HG02852 (cell line): ENCODE results near the gene OPRL1.
"Not testable (repeated sequence)": the region's sequence is repeated elsewhere in the genome, so short reads cannot be mapped to it uniquely, and the experiment has no call there.

ENCODE experiments used
- ATAC-seq: cut with Tn5 transposase; IDR thresholded peaks from one replicate; pipeline ENCODE4 v1.9.1; 2021; ENCODE audit warnings: mild to moderate bottlenecking, moderate library complexity; ENCODE audit not compliant: unreplicated experiment

Gene OPRL1

DNA sequence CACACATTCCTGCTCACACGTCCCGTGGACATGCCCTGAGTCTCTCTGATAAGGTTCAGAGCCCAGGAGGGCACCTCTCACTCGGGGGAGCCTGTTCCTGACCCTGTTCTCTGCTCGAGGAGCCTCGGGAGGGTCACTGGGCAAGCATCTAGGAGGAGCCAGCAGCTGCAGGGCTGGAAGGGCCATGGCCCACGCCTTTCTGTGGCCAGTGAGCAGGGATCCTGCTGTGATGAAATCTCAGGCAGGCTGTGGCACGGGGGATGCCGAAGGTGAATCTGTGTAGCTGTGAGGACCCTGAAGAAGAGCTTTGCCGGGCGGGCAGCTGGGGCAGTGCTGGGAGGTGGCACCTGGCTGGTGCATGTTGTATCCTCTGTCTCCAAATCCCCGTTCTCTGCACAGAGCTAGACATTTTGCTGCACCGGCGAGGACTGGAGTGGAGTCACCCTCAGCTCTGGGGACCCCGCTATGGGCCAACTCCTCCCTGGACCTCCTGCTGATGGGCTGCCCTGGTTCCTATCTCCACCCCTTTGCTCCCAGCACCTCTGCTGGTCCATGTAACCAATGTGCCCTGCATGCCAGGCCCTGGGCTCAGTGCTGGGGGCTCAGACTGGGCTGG lies 34.6 kb downstream of the OPRL1 start:
- ATAC-seq = no peak

DNA sequence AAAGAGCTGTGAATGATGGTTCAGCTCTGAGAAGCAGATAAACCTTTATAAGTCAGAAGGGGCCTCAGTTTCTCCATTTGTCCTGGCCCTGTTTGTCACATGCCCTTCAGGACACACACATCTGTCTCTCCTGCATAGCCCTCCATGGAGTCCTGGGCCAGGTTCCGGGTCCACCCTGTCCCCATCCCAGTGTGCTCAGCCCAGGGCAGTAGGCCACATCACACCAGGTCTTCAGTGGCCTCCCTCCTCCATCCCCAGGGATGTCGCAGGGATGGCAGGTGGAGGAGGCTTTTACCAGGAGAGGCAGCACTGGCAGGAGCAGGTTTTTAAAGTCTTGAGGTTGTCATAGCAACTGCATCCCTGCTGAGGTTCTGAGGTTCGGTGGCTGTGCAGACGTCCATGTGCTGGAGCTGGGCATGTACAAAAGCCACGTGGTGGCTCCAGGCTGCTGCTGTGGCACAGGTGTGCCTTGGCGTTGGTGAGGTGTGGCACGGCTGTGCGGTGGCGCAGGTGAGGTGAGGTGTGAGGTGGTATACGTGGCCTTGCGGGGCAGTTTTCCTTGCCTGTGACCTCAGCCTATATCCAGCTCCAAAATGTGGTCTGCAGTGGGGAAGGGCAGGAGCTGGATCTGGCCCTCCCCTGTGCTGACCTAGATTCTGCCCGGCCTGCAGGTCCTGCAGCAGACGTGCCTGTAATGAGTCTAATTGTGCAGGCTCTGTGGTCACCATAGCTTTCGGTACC lies 35.5 kb downstream of the OPRL1 start:
- ATAC-seq = no peak

GRCh38 chr20:64116016-64116415 lies 36.1 kb downstream of the OPRL1 start:
- ATAC-seq = no peak

GRCh38 chr20:64116541-64117431 lies 36.9 kb downstream of the OPRL1 start:
- ATAC-seq = no peak

GRCh38 chr20:64117432-64117777 lies 37.5 kb downstream of the OPRL1 start:
- ATAC-seq = not testable (repeated sequence)

GRCh38 chr20:64119301-64119680 lies 39.4 kb downstream of the OPRL1 start:
- ATAC-seq = no peak

- ATAC-seq = no peak
Measured at GRCh38 chr20:64119681-64120341, 39.9 kb downstream of the OPRL1 start.

DNA sequence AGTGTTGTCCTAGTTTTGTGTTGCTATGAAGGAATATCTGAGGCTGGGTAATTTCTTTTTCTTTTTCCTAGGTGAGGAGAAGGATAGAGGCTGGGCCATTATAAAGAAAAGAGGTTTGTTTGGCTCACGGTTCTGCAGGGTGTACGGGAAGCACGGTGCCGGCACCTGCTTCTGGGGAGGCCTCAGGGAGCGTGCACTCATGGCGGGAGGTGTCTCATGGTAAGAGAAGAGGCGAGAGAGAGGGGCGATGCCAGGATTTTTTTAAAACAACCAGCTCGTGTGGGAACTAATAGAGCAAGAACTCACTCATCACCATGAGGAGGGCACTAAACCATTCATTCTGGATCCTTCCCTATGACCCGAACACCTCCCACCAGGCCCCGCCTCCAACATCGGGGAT lies 41.7 kb downstream of the OPRL1 start:
- ATAC-seq = no peak

GRCh38 chr20:64122927-64123326 lies 43.0 kb downstream of the OPRL1 start:
- ATAC-seq = not testable (repeated sequence)

DNA sequence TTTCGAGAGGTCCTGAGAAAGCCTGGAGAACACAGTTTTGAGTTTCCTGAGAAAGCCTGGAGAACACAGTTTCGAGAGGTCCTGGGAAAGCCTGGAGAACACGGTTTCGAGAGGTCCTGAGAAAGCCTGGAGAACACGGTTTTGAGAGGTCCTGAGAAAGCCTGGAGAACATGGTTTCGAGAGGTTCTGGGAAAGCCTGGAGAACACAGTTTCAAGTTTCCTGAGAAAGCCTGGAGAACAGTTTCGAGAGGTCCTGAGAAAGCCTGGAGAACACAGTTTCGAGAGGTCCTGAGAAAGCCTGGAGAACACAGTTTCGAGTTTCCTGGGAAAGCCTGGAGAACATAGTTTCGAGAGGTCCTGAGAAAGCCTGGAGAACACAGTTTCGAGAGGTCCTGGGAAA lies 43.6 kb downstream of the OPRL1 start:
- ATAC-seq = not testable (repeated sequence)

DNA sequence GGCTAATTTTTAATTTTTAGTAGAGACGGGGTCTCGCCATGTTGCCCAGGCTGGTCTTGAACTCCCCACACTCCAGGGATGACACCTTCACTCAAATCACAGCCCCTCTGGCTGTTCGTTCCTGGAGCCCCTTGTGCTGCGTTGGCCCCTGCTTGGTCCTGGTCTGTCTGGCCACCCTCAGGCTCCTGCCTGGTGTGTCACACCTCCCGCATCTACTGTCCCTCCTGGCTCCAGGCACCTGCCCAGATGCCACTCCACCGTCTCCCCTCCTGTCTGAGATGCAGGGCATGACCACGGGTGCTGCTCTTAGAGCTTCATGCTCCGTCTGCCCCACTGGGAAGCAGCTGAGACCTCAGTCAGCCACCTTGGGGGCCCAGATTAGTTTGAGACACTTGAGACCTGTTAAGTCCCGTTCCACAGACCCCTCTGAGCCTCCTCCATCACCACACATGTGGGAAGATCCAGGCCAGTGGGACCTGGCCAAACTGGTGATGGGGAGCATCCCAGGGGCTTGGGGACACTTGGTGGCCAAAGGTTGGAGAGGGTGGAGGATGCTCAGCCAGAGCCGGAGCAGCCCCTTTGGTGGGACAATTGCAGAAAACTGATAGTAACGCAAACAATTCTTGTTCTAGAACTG lies 49.4 kb downstream of the OPRL1 start:
- no peak for ATAC-seq

DNA sequence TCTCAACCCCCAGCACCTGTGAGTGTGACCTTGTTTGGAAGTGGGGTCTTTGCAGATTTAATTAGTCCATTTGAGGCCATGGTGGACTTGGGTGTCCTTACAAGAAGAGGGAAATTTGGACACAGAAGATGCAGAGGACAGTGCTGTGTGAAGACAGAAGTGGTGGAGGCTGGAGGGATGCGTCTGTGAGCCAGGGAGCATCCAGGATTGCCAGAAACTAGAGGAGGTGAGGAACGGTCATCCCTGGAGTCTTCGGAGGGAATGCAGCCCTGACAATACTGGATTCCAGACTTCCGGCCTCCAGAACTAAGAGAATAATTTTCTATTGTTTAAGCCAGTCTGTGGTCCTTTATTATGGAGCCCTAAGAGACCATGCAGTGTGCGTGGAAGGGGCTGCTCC lies 50.4 kb downstream of the OPRL1 start:
- ATAC-seq = no peak

- no peak for ATAC-seq
Measured at GRCh38 chr20:64130876-64131275, 51.0 kb downstream of the OPRL1 start.

GRCh38 chr20:64131406-64131805 lies 51.5 kb downstream of the OPRL1 start:
- ATAC-seq = no peak

DNA sequence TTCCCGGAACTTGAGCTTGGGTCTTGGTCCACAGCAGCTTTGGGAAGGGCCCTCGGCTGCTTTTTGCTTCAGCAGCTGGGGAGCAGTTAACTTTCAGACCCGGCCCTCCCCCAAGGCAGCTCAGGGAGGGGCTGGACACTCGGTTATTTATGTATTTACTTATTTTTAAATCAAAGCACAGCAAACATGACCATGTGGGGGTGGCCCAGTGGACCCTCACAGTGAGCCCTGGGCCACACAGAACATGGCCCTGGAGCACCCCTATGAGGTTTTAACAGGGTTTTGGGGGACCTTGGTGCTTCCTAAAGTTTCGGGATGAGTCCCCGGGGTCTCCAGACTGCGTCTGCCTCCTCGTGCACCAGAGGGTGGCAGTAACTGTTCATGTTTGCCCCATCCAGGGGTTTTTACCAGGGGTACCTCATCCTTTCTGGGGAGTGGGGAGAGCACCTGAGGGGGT lies 54.1 kb downstream of the OPRL1 start:
- ATAC-seq = no peak

DNA sequence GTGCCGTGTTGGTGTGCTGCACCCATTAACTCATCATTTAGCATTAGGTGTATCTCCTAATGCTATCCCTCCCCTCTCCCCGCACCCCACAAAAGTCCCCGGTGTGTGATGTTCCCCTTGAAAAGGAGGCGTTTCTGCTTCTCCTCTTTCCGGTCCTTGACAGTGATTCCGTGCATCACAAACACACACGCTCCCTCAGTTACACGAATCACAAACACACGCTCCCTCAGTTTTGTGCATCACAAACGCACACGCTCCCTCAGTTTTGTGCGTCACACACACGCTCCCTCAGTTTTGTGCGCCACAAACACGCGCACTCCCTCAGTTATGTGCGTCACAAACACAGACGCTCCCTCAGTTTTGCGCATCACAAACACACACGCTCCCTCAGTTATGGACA lies 54.9 kb downstream of the OPRL1 start:
- not testable (repeated sequence) for ATAC-seq

GRCh38 chr20:64136004-64136710 lies 56.3 kb downstream of the OPRL1 start:
- ATAC-seq = no peak

DNA sequence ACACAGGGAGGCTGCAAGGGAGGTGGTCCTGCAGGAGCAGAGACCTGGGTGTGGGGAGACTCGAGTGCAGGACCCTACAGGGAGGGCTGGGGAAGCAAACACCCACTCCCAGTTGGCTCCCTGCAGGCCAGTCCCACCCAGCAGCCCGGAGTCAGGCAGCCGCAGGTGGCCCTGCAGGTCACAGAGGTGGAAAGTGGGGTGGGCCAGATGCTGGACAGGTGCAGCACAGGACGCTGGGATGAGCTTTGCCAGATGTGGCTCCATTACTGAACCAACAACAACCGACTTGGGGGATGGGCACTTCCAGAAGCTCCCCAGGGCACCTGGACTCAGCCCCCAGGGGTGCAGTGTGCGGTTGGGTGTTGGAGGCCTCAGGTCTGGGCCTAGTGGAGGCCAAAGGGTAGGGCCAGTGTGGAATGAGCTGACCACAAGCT lies 57.7 kb downstream of the OPRL1 start:
- ATAC-seq = no peak

DNA sequence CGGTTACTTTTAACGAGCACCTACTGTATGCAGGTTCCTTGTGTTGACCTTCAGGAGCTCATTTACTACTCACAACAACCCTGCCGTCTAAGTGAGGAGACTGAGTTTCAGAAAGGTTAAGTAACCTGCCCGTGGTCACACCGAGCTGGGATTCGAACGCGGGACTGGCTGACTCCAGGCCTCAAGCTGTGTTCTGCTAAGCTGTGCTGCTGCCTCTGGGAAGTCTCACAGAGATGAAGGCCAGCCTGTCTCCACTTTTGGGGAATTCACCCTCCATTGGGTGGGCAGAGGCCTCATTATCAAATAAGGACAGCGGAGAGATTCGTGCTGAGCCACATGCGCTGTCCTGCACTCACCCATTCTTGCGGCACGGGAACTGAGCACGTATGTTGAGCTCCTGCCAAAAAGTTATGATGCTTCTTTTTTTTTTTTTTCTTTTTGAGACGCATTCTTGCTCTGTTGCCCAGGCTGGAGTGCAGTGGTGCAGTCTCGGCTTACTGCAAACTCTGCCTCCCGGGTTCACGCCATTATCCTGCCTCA lies 58.5 kb downstream of the OPRL1 start:
- ATAC-seq = no peak
